Stimulated activated CD4-positive, alpha-beta T cell treated with anti-CD3 and anti-CD28 coated beads, Interleukin-15, amount 100 ng/mL, for 24 hours (primary cell): ENCODE measurements around the gene LOX.
A peak's percentile ranks its signal among the peaks of the same experiment; 100 is the strongest.
"Not testable (repeated sequence)": the region's sequence is repeated elsewhere in the genome, so short reads cannot be mapped to it uniquely, and the experiment has no call there.

ENCODE experiments used
- DNase-seq: peaks from one replicate; pipeline ENCODE4 v3.0.0-alpha.2; 2020

The LOX gene

DNA sequence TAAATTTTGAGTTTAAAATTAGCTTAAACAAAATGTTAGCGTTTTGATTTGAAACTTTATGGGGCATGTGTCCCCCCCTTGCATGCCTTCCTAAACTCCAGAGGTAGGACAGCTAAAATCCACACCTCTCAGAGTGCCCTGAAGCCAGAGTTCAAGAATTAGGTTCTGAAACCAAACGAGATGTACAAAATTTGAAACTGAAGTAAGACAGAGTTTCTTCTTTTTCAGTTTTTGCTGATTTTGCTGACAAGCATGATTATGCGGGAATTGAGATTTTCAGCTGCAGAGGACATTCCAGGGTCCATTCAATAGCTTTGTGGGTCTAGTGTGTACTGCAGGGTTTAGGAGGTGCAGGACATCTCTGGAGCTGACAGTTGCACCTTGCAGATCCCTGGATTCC, 17.1 kb upstream of the LOX start:
- DNase-seq, result no peak

- not testable (repeated sequence) for DNase-seq
These were observed 16.2 kb upstream of the LOX start for GRCh38 chr5:122094251-122094650.

DNA sequence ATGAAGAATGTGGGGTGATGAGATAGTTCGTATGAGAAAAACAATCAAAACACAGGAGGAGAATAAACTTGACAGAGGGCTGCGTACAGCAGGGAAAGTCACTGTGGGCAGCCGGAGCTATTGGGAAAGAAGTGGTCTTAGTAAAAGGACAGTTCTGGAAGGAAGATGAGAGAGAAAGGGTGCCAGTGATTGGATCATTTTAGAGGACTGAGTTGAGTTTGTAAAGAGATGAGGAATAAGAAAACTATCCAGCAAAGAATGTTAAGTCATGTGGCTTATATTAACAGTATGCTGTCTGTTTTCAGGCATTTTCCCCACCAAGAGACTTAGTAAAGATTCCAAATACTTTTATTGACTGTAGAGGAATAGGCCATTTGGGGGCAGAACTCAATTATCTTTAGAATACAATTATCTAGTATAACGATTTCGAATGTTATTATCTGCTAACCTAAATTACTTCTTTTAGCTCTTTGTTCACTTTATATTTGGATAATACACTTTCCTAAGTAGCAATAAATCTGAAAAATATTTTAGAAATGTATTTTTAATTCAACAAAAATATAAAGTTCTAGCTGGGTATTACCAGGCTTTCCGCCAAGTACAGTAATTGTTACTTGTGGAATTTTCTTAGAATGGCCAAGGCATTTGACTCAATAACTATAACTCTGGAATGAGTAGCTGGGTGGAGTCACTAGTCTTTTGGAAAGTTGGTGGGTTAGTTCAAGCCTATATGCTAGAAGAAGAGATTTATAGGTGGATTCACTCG, 15.5 kb upstream of the LOX start:
- no peak for DNase-seq

GRCh38 chr5:122091936-122092600, 14.0 kb upstream of the LOX start:
- DNase-seq, result no peak

- DNase-seq, result no peak
These were observed 11.3 kb upstream of the LOX start for GRCh38 chr5:122089096-122090013.

DNA sequence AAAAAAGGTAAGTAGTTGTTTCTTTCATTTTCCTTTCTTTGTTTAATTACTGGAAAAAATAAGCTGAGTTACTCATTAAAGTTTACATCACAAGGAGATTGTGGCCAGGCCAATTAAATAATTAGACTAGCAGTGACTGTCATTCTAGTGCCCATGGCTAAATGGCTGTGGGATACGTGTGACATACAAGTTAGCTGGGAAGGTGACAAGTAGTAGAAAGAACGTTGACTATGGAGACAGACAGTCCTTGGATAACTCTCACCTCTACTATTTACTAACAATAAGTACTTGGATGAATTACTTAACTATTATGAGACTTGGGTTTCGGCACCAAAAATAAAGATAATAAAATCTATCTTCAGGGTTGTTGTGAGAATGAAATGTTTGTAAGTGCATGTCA, 7.0 kb upstream of the LOX start:
- no peak for DNase-seq

DNA sequence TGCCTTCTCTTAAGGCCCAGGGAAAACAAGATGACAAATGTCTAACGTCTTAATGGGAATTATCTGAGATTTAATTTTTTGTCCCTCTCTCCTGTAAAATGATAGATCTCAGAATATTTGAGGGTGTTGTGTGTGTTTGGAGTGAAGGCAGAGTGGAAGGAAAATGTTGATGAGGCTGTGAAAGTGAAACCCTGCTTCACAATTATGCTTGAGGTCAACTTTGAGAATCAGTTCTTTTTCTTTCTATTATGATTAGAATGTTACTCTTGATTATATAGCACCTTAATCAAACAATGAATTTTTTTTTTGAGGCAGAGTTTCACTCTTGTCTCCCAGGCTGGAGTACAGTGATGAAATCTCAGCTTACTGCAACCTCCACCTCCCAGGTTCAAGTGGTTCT, 5.5 kb upstream of the LOX start:
- DNase-seq, result no peak

- no peak for DNase-seq
These were observed 3.5 kb upstream of the LOX start for GRCh38 chr5:122081541-122081940.

- peak; percentile 21 for DNase-seq
These were observed 518 bp downstream of the LOX start for GRCh38 chr5:122077366-122078115.

DNA sequence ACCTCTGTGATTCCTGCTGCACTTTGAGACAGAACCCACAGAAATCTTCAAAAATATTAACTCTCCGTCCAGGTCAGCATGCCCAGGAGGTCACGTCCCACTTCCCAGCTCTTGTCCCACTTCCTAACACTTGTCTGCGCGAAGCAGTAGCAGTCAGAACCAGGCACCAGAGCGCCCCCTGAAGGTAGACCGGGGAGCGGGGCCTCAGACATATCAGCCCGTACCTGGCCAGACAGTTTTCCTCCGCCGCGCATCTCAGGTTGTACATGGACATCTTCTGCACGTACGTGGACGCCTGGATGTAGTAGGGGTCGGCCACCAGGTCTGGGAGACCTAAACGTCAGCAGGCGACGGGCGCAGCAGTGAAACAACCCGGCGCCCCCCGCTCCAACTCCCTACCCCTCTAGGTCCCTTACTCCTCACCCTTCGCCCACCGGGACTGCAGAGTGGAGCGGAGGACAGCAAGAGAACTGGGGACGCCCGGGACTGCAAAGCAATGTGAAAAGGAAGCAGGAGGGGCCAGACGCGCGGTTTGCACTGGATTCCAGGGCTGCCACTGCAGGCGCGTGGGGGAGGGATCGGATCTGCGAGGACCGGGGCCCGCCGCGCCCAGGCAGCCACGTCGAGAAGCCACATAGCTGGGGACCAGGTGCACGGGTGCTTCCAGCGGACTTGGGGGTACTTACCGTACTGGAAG, 1.2 kb downstream of the LOX start:
- peak; percentile 67 for DNase-seq

DNA sequence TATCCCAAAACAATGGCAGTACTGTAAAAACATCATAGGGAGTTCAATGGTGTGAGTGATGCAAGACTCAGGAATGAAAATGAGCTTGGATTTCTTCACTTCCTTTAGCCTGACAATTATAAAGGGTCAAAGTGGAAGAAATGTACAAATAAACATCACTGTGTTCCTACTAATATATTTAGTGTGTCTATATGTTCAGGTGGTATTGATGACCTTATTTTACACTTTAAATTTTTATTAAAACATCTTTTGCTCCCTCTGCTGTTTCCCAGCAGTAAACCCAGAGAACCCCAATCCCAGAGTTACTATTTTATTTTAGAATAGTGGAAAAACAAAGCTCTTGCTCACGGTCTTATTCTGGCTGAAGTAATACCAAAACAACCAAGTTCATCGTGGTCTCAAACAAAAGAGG, 2.0 kb downstream of the LOX start:
- no peak for DNase-seq

- no peak for DNase-seq
These were observed 4.2 kb downstream of the LOX start for GRCh38 chr5:122073864-122074263.

GRCh38 chr5:122073018-122073417, 5.0 kb downstream of the LOX start:
- no peak for DNase-seq

DNA sequence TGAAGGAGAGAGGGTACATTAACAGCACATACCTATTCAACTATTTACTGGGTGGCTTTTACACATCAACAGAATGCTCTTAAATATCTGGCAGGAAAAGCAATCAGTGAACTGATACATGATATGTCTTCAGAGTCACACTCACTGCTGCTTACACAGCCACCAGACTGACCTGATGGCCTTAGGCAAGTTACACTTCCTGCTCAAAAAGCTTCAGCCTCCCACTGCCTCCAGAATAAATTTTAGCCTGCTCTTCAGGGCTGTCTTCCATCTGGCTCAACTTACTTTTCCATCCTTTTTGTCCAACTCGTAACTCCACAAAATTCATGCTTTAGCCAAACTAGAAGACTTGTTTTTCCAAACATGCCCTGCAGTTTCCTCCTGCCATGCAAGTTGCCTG, 10.7 kb downstream of the LOX start:
- no peak for DNase-seq

- no peak for DNase-seq
These were observed 13.1 kb downstream of the LOX start for GRCh38 chr5:122064992-122065391.

DNA sequence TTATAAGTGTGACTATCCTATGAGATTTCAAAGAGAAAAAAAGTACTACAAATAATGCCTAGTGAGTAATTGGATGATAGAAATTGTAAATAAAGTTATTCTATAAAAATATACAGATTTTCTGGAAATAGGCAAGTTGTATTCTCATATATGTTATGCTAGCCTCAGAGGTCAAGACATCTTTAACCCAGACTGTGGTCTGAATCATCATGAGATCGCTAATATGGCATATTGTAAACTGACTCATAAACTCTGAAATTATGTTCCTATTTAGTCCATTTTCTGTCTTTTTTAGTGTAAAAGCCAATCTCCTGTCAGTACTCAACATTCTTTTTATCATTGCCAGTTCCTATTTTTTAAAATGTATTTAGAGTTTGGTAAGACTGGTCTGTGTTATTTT, 14.2 kb downstream of the LOX start:
- no peak for DNase-seq

DNA sequence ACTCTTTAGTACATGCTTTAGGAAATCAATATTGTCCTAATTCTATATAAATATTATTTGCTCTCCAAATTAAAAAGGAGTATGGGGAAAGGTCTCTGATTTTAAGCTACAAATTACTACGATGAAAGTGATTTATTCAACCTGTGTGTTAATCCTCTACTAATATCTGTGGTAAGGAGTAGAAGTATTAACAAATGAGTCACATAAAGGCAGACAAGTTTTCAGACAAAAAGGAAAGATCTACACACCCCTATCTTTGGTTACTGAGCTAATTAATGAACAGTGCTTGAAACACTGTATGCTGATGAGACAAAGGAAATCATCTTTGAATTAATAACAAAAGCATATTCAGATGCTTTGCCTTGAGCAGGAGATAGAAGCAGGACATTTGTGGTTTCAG, 15.9 kb downstream of the LOX start:
- no peak for DNase-seq

DNA sequence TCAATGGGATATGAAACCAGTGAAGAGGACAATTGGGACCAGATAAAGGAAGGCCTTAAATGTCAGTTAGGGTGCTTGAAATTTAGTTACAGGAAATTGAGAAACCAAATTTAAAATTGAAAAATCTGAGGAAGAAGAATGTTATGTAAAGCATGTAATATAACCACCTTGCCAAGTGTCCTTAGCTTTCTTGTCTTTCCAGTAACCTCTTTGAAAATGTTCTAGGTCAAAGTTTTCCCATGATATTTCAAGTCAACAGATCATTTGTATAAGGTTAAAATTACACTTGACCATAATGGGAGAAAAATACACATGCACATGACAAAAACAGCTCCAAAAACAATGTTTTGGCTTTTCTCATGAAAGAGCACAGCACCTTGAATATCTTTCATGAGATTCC, 21.1 kb downstream of the LOX start:
- no peak for DNase-seq

- no peak for DNase-seq
These were observed 23.8 kb downstream of the LOX start for GRCh38 chr5:122054266-122054665.

DNA sequence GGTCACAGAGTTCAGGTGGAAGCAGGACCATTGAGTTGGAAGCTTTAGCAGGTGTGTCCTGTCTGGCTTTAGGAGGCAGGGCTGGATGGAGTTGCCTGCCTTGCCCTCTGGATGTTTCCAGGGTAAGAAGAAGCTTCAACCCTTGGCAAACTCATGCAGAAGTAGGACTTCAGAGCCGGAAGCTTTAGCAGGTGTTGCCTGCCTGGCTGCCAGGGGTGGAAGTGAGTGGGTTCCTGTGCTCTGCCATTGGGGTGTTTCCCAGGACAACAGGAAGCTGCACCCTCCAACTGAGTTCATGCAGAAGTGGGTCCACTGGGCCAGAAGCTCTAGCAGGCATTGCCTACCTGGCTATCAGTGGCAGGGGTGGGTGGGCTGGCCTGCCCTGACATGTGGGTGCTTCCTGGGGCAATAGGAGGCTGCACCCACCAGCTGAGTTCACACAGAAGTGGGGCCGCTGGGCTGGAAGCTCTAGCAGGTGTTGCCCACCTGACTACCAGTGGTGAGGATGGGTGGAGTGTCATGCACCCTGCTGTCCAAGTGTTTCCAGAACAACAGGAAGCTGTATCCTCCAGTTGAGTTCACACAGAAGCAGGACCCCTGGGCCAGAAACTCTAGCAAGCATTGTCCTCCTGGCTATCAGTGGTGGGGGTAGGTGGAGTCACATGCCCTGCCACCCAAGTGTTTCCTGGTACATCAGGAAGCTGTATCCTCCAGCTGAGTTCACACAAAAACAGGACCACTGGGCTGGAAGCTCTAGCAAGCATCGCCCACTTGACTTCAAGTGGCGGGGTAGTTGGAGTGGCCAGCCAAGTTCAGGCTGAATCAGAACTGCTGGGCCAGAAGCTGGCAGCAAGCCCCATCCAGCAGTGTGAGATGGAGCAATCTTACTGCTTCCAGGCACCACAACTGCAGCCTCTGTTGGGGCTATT, 24.6 kb downstream of the LOX start:
- DNase-seq, result no peak

DNA sequence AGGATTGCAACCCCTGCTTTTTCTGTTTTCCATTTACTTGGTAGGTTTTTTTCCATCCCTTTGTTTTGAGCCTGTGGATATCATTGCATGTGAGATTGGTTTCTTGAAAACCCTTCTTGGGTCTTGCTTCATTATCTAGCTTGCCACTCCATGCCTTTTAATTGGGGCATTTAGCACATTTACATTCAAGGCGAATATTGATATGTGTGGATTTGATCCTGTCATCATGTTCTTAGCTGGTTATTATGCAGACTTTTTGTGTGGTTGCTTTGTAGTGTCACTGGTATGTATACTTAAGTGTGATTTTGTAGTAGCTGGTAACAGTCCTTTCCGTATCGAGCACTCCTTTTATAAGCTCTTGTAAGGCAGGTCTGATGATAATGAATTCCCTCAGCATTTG, 26.5 kb downstream of the LOX start:
- no peak for DNase-seq
